A172 (cell line): ENCODE data around the gene ATF6B. TPM values are rescaled to one million over a fixed set of nuclear protein-coding genes. Genes with fewer than 3 reads are reported as not detected.

ENCODE experiments used
- DNase-seq: peaks from one replicate; pipeline ENCODE4 v3.0.0-alpha.2; 2015; ENCODE audit warnings: low spot score
- total RNA-seq: library from RNA; depleted of rRNA; stranded (reverse); fragments of >200 nt; shearing (Covaris generic); gene quantifications from 2 replicates; pipeline ENCODE4 v1.2.3, GENCODE V29; 2014; rRNA removed

The ATF6B gene
- 19.9 and 22.2 TPM in 2 replicates for total RNA-seq

GRCh38 chr6:32127717-32128592 is at the start of gene ATF6B:
Gene ATF6B, minus strand, starts transcription at chr6:32128246. Its CDS starts 39 bp downstream, at chr6:32128207.
- peak; percentile 99 for DNase-seq

- DNase-seq, result no peak
Measured at GRCh38 chr6:32177183-32177787, 49.2 kb upstream of the ATF6B start.

GRCh38 chr6:32176476-32177182 is 48.6 kb upstream of the ATF6B start:
- DNase-seq, result peak; percentile 37

GRCh38 chr6:32175711-32176475 is 47.8 kb upstream of the ATF6B start, which contains the start of gene AGPAT1:
Gene AGPAT1, minus strand, starts transcription at chr6:32176084. Its CDS starts 4,588 bp downstream, at chr6:32171496.
- DNase-seq, result peak; percentile 94

GRCh38 chr6:32175322-32175710 is 47.3 kb upstream of the ATF6B start:
- no peak for DNase-seq

GRCh38 chr6:32174416-32174815 is 46.4 kb upstream of the ATF6B start:
- no peak for DNase-seq

- DNase-seq, result no peak
Measured at GRCh38 chr6:32173051-32173727, 45.1 kb upstream of the ATF6B start.

- DNase-seq, result no peak
Measured at GRCh38 chr6:32171234-32171633, 43.2 kb upstream of the ATF6B start.

GRCh38 chr6:32170294-32170693 is 42.2 kb upstream of the ATF6B start:
- DNase-seq, result no peak

- DNase-seq, result no peak
Measured at GRCh38 chr6:32168807-32169591, 41.0 kb upstream of the ATF6B start.

- no peak for DNase-seq
Measured at GRCh38 chr6:32168350-32168749, 40.3 kb upstream of the ATF6B start.

GRCh38 chr6:32167761-32168262 is 39.8 kb upstream of the ATF6B start:
- DNase-seq, result no peak

GRCh38 chr6:32167154-32167760 is 39.2 kb upstream of the ATF6B start:
- no peak for DNase-seq

- DNase-seq, result no peak
Measured at GRCh38 chr6:32166411-32167061, 38.5 kb upstream of the ATF6B start.

- DNase-seq, result no peak
Measured at GRCh38 chr6:32164295-32164694, 36.2 kb upstream of the ATF6B start, which contains the start of gene EGFL8. Gene EGFL8, plus strand, starts transcription at chr6:32164595. Its CDS starts 1,571 bp downstream, at chr6:32166166.

GRCh38 chr6:32163559-32164258 is 35.7 kb upstream of the ATF6B start:
- DNase-seq, result no peak

- DNase-seq, result no peak
Measured at GRCh38 chr6:32158052-32158451, 30.0 kb upstream of the ATF6B start.

GRCh38 chr6:32156891-32157290 is 28.8 kb upstream of the ATF6B start:
- DNase-seq, result no peak
